Panc1 (cell line): ENCODE data around the gene CFAP97D2. TPM values are rescaled to one million over a fixed set of nuclear protein-coding genes. Genes with fewer than 3 reads are reported as not detected.

Experiments
- ATAC-seq: fragments of 200-7000 bp; cut with Tn5 transposase; 2 replicates; pipeline ENCODE4 v1.9.1; 2020; ENCODE audit warnings: mild to moderate bottlenecking, moderate library complexity
- BruUV-seq: library from RNA; stranded (reverse); fragments of 400-500 nt; replicated peaks from 2 replicates; lab custom pipeline; 2021; lab: Mats Ljungman, UMichigan
- CTCF ChIA-PET: fragments of 300-600 bp; sonication (Branson Sonifier 250); formaldehyde crosslinking; loops from one replicate; lab custom pipeline; 2022; ENCODE audit warnings: antibody characterized with exemption; lab: Charles Lee
- POLR2A ChIA-PET: fragments of 300-600 bp; sonication (Branson Sonifier 250); formaldehyde crosslinking; loops from one replicate; lab custom pipeline; 2022; ENCODE audit warnings: antibody characterized with exemption; lab: Charles Lee
- DNase-seq: peaks from one replicate; pipeline ENCODE4 v3.0.0-alpha.2; 2010; ENCODE audit warnings: low read depth, low spot score
- H3K27ac ChIP-seq: 2 replicates; pipeline ENCODE4 v1.5.1; 2011; ENCODE audit warnings: mild to moderate bottlenecking, low read length, inconsistent platforms
- H3K27me3 ChIP-seq: fragments of 200-500 bp; sonication (Bioruptor generic); 2 replicates; pipeline ENCODE4 v1.6.0; 2014; ENCODE audit warnings: low read length, inconsistent platforms; ENCODE audit not compliant: control insufficient read depth, insufficient read depth
- H3K36me3 ChIP-seq: fragments of 200-500 bp; sonication (Bioruptor generic); 2 replicates; pipeline ENCODE4 v1.5.1; 2014; ENCODE audit warnings: inconsistent platforms, mild to moderate bottlenecking, low read length, moderate library complexity; ENCODE audit not compliant: control insufficient read depth, insufficient read depth
- H3K4me1 ChIP-seq: 2 replicates; pipeline ENCODE4 v1.5.1; 2011; ENCODE audit warnings: inconsistent platforms, mild to moderate bottlenecking, low read length, moderate library complexity; ENCODE audit not compliant: control insufficient read depth, insufficient read depth
- H3K4me3 ChIP-seq, 2 experiments: 2 replicates each; pipeline ENCODE4 v1.5.1; 2011 to 2012; ENCODE audit warnings: low read depth in 2 of 2, low read length in 2 of 2, mild to moderate bottlenecking in 2 of 2, inconsistent platforms in 1 of 2, moderate library complexity in 1 of 2
- H3K9me3 ChIP-seq: fragments of 200-500 bp; sonication (Bioruptor generic); 2 replicates; pipeline ENCODE4 v1.5.1; 2014; ENCODE audit warnings: low read depth, mild to moderate bottlenecking, inconsistent platforms, low read length, moderate library complexity; ENCODE audit not compliant: control insufficient read depth, insufficient read depth
- CTCF ChIP-seq: fragments of 450-650 bp; IDR thresholded peaks from 2 replicates; pipeline ENCODE4 v1.5.1; 2017; ENCODE audit warnings: mild to moderate bottlenecking
- POLR2AphosphoS5 ChIP-seq: IDR thresholded peaks from 2 replicates; pipeline ENCODE4 v1.6.1; 2012; ENCODE audit warnings: mild to moderate bottlenecking, low read depth, low read length, moderate library complexity
- REST ChIP-seq, 2 experiments: IDR thresholded peaks; 2 replicates each; pipeline ENCODE4 v1.6.1; 2011 to 2012; ENCODE audit warnings: low read depth in 2 of 2, control low read depth in 1 of 2, low read length in 1 of 2, mild to moderate bottlenecking in 1 of 2, moderate library complexity in 1 of 2; ENCODE audit not compliant: insufficient read depth in 1 of 2
- SIN3A ChIP-seq: IDR thresholded peaks from 2 replicates; pipeline ENCODE4 v1.6.1; 2012; ENCODE audit warnings: low read depth, mild to moderate bottlenecking, low read length, moderate library complexity, borderline replicate concordance; ENCODE audit not compliant: insufficient read depth
- TCF7L2 ChIP-seq: IDR thresholded peaks from 2 replicates; pipeline ENCODE4 v1.6.1; 2011; ENCODE audit warnings: mild to moderate bottlenecking, low read depth, low read length, inconsistent platforms
- in situ Hi-C: cut with HindIII; loops from 2 replicates; pipeline ENCODE4 v1.10.0; 2016; ENCODE audit warnings: low sequenced_read_pairs, low pct_unique_long_range_greater_than_20kb
- intact Hi-C: fragments of 100-400 bp; cut with micrococcal nuclease; formaldehyde crosslinking; loops from one replicate; pipeline ENCODE4 v1.10.0; 2022; ENCODE audit not compliant: unreplicated experiment
- total RNA-seq: library from RNA; stranded (reverse); gene quantifications from one replicate; pipeline ENCODE4 v1.2.1, GENCODE V29; 2021; ENCODE audit not compliant: unreplicated experiment

Gene CFAP97D2
- total RNA-seq, 1 experiment from 2014 or later, result not detected

- no TSS peak for BruUV-seq
Observed at GRCh38 chr13:114154476-114154875, 24.6 kb upstream of the CFAP97D2 start.

GRCh38 chr13:114155320-114155719 is 23.7 kb upstream of the CFAP97D2 start:
- in situ Hi-C loops (no loop called here), intact Hi-C loops (no loop called here)
- Histone ChIP-seq H3K9me3 (no peaks in the 10 kb centered on the region), H3K27ac (no peak overlapping the region), H3K36me3 (no peaks in the 10 kb centered on the region), H3K4me1 (peaks cover 10% of the 10 kb centered on the region), H3K4me3 (no peak overlapping the region), H3K27me3 (no peaks in the 10 kb centered on the region)
- ATAC-seq (no peak), DNase-seq (no peak)
- ChIA-PET POLR2A (no interaction called here), CTCF (no interaction called here)
- TF ChIP-seq POLR2AphosphoS5, result no peak
- TF ChIP-seq CTCF, result no peak
- no peak for TF ChIP-seq TCF7L2
- BruUV-seq, result no TSS peak

More at GRCh38 chr13:114154476-114154875, 24.6 kb upstream of the CFAP97D2 start:
- Histone ChIP-seq H3K9me3 (no peaks in the 10 kb centered on the region), H3K4me3 (no peak overlapping the region), H3K27me3 (no peaks in the 10 kb centered on the region), H3K27ac (no peak overlapping the region), H3K36me3 (no peaks in the 10 kb centered on the region), H3K4me1 (peaks cover 10% of the 10 kb centered on the region)
- DNase-seq (no peak), ATAC-seq (no peak)
- TF ChIP-seq SIN3A (no peak), POLR2AphosphoS5 (no peak), CTCF (no peak), REST (IDR thresholded peaks at IDR 0.05; ENCODE audit: insufficient read depth in 1 of 2, low read depth in 2 of 2, low read length in 1 of 2) (no peak), TCF7L2 (no peak)
- ChIA-PET CTCF (interaction anchor here (0.7 kb wide), 1 partner anchor 129 kb away, joined by 3 read pairs; no protein-coding TSS in a partner anchor), POLR2A (no interaction called here)
- in situ Hi-C loops (no loop called here), intact Hi-C loops (no loop called here)
